ENCODE data around the gene MGLL. TPM values are rescaled to one million over a fixed set of nuclear protein-coding genes. Genes with fewer than 3 reads are reported as not detected.

The MGLL gene
- total RNA-seq, 2 experiments from 2014 or later = 0.28 to 0.38 TPM

DNA sequence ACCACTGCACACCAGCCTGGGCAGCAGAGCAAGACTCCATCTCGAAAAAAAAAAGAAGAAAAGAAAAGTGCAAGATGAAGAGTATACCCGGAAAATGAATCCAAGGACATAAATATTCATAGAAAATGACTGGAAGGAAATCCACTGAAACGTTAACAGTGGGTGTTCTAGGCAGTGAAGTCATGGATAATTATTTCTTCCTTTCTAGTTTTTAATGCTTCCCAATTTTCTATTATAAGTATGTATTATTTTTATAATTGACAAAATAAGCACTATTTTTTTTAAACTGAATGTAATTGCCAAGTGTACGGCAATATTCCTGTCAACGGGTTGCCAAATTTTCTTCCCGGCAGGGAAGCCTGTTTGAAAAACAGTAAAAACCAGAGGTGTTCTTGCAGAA is 37.4 kb upstream of the MGLL start:
- no peaks in the 10 kb centered on the region for H3K27me3 ChIP-seq (ENCODE audit: control insufficient read depth in 1 of 2, insufficient read depth in 2 of 2, low read length in 2 of 2)
- H3K4me3 Mint-ChIP-seq = no peak overlapping the region
- ATAC-seq (ENCODE audit: poor library complexity) = no peak
- no peak overlapping the region for H3K27ac Mint-ChIP-seq
- no peaks in the 10 kb centered on the region for H3K4me1 Mint-ChIP-seq (ENCODE audit: low read depth)
- ChIA-PET CTCF (no interaction called here), POLR2A (no interaction called here)
- no peak for TF ChIP-seq CTCF (IDR thresholded peaks at IDR 0.05)
- DNase-seq = no peak
- no peaks in the 10 kb centered on the region for H3K36me3 ChIP-seq (ENCODE audit: insufficient read depth, low read length)
- no peaks in the 10 kb centered on the region for H3K4me1 ChIP-seq (ENCODE audit: insufficient read depth, low read length)
- intact Hi-C loops (cut with DNase I, micrococcal nuclease) = no loop called here
- no peak overlapping the region for H3K4me3 ChIP-seq (ENCODE audit: low read length)
- H3K9me3 ChIP-seq (ENCODE audit: control insufficient read depth in 1 of 2, insufficient read depth in 1 of 2, low read length in 2 of 2) = no peaks in the 10 kb centered on the region
- no peaks in the 10 kb centered on the region for H3K36me3 Mint-ChIP-seq (ENCODE audit: low read depth)
- no peak overlapping the region for H3K27ac ChIP-seq (ENCODE audit: low read depth in 1 of 2, low read length in 2 of 2)
- no peaks in the 10 kb centered on the region for H3K27me3 Mint-ChIP-seq
- H3K9me3 Mint-ChIP-seq = no peaks in the 10 kb centered on the region

- DNase-seq (no peak), ATAC-seq (ENCODE audit: poor library complexity) (no peak)
- no peak overlapping the region for H3K27ac Mint-ChIP-seq
- H3K4me1 Mint-ChIP-seq (ENCODE audit: low read depth) = no peaks in the 10 kb centered on the region
- no peaks in the 10 kb centered on the region for H3K27me3 Mint-ChIP-seq
- H3K27ac ChIP-seq (ENCODE audit: low read depth in 1 of 2, low read length in 2 of 2) = no peak overlapping the region
- no peaks in the 10 kb centered on the region for H3K27me3 ChIP-seq (ENCODE audit: control insufficient read depth in 1 of 2, insufficient read depth in 2 of 2, low read length in 2 of 2)
- ChIA-PET POLR2A (no interaction called here), CTCF (no interaction called here)
- no peaks in the 10 kb centered on the region for H3K36me3 ChIP-seq (ENCODE audit: insufficient read depth, low read length)
- no peaks in the 10 kb centered on the region for H3K4me1 ChIP-seq (ENCODE audit: insufficient read depth, low read length)
- no peak overlapping the region for H3K4me3 ChIP-seq (ENCODE audit: low read length)
- no peak overlapping the region for H3K4me3 Mint-ChIP-seq
- no peak for TF ChIP-seq CTCF (IDR thresholded peaks at IDR 0.05)
- intact Hi-C loops (cut with DNase I, micrococcal nuclease) = no loop called here
- H3K9me3 Mint-ChIP-seq = no peaks in the 10 kb centered on the region
- no peaks in the 10 kb centered on the region for H3K9me3 ChIP-seq (ENCODE audit: control insufficient read depth in 1 of 2, insufficient read depth in 1 of 2, low read length in 2 of 2)
- no peaks in the 10 kb centered on the region for H3K36me3 Mint-ChIP-seq (ENCODE audit: low read depth)
Observed at GRCh38 chr3:127858937-127859336, 36.6 kb upstream of the MGLL start.

GRCh38 chr3:127858521-127858920 is 36.2 kb upstream of the MGLL start:
- no peaks in the 10 kb centered on the region for H3K27me3 ChIP-seq (ENCODE audit: control insufficient read depth in 1 of 2, insufficient read depth in 2 of 2, low read length in 2 of 2)
- intact Hi-C loops (cut with DNase I, micrococcal nuclease) = no loop called here
- H3K4me3 ChIP-seq (ENCODE audit: low read length) = no peak overlapping the region
- Mint-ChIP-seq H3K9me3 (no peaks in the 10 kb centered on the region), H3K27ac (no peak overlapping the region), H3K36me3 (ENCODE audit: low read depth) (no peaks in the 10 kb centered on the region), H3K4me1 (ENCODE audit: low read depth) (no peaks in the 10 kb centered on the region), H3K27me3 (no peaks in the 10 kb centered on the region), H3K4me3 (no peak overlapping the region)
- H3K4me1 ChIP-seq (ENCODE audit: insufficient read depth, low read length) = no peaks in the 10 kb centered on the region
- H3K27ac ChIP-seq (ENCODE audit: low read depth in 1 of 2, low read length in 2 of 2) = no peak overlapping the region
- no peaks in the 10 kb centered on the region for H3K36me3 ChIP-seq (ENCODE audit: insufficient read depth, low read length)
- ATAC-seq (ENCODE audit: poor library complexity) = no peak
- DNase-seq = no peak
- CTCF ChIA-PET = no interaction called here
- no peak for TF ChIP-seq CTCF (IDR thresholded peaks at IDR 0.05)
- POLR2A ChIA-PET = no interaction called here
- H3K9me3 ChIP-seq (ENCODE audit: control insufficient read depth in 1 of 2, insufficient read depth in 1 of 2, low read length in 2 of 2) = no peaks in the 10 kb centered on the region

Data from CD4-positive, alpha-beta T cell (primary cell).